SK-N-SH treated with all-trans-retinoic acid at 6 μM for 48 hours (cell line): Measurements from ENCODE around the gene PIH1D1.

ENCODE experiments used
- CREB5 ChIP-seq: fragments of 250-450 bp; sonication (Bioruptor Pico); IDR thresholded peaks from 2 replicates; pipeline ENCODE4 v1.5.1; 2020; ENCODE audit warnings: low read depth, mild to moderate bottlenecking, moderate library complexity
- PATZ1 ChIP-seq: fragments of 250-450 bp; sonication (Bioruptor Pico); IDR thresholded peaks from 2 replicates; pipeline ENCODE4 v1.8.0; 2020; ENCODE audit warnings: mild to moderate bottlenecking, moderate library complexity, borderline replicate concordance
- ZNF8 ChIP-seq: fragments of 450-650 bp; formaldehyde crosslinking; IDR thresholded peaks from 2 replicates; pipeline ENCODE4 v1.5.0; 2020; ENCODE audit warnings: mild to moderate bottlenecking, moderate library complexity

DNA sequence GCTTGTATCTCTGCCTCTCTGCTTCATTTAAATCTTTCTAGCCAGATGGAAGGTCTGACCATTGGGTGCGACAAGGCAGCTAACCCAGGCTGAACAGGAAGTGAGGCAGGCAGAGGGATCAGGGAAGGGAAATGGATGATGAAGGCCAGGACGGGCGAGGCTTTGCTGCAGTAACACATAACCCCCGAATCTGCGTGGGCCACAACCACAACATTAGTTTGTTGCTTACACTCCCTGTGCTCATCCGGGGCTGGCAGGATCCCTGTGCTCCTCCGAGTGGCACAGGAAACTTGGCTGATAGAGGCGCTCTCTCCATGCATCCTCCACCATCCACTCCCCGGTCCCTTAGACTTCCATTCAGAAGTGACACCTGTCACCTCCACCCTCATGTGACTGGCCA is 21.3 kb upstream of the PIH1D1 start:
- TF ChIP-seq ZNF8 (CRISPR knock-in tag) (no peak), CREB5 (no peak), PATZ1 (CRISPR knock-in tag) (no peak)
